Renal cortex interstitium (tissue), 15 donors: ENCODE results near the gene HOXD4. TPM values are rescaled to one million over a fixed set of nuclear protein-coding genes. Genes with fewer than 3 reads are reported as not detected.
A peak's percentile ranks its signal among the peaks of the same experiment; 100 is the strongest.

Experiments
- DNase-seq, 11 donors: peaks; one replicate each; pipeline ENCODE4 v3.0.0-alpha.2; 2013; ENCODE audit warnings: low read depth in 9 of 11, low spot score in 4 of 11; ENCODE audit errors: extremely low read depth in 1 of 11
- long read RNA-seq, 16 experiments: transcript quantifications; one replicate each; lab custom pipeline, GENCODE V29; 2026
- polyA plus RNA-seq, 3 donors: library from polyadenylated mRNA; unstranded; fragments of 120-200 nt; gene quantifications; one replicate each; pipeline ENCODE4 v1.2.1, GENCODE V29; 2013; ENCODE audit not compliant: insufficient read length in 3 of 3

HOXD4 gene
- polyA plus RNA-seq, result 10 to 100 TPM; 47.8 to 80.8 (median 56.1) TPM
- long read RNA-seq, donor 1, transcript HOXD4-201 (2 exons, 1,464 nt), result major isoform, 19 of 19 reads
- long read RNA-seq, donor 1, partial matches to known transcripts, result 0 of 19 reads
- long read RNA-seq, donor 1, other reads (novel, unspliced or antisense), result 0 of 19 reads
- long read RNA-seq, donor 2, transcript HOXD4-201 (2 exons, 1,464 nt), result major isoform, 12 of 12 reads
- long read RNA-seq, donor 2, partial matches to known transcripts, result 0 of 12 reads
- long read RNA-seq, donor 2, other reads (novel, unspliced or antisense), result 0 of 12 reads
- long read RNA-seq, donor 3, transcript HOXD4-201 (2 exons, 1,464 nt), result major isoform, 28 of 28 reads
- long read RNA-seq, donor 3, partial matches to known transcripts, result 0 of 28 reads
- long read RNA-seq, donor 3, other reads (novel, unspliced or antisense), result 0 of 28 reads
- long read RNA-seq, donor 4, transcript HOXD4-201 (2 exons, 1,464 nt), result major isoform, 45 of 45 reads
- long read RNA-seq, donor 4, partial matches to known transcripts, result 0 of 45 reads
- long read RNA-seq, donor 4, other reads (novel, unspliced or antisense), result 0 of 45 reads
- long read RNA-seq, donor 5, result 0 reads
- long read RNA-seq, donor 6, transcript HOXD4-201 (2 exons, 1,464 nt), result major isoform, 58 of 58 reads
- long read RNA-seq, donor 6, partial matches to known transcripts, result 0 of 58 reads
- long read RNA-seq, donor 6, other reads (novel, unspliced or antisense), result 0 of 58 reads
- long read RNA-seq, donor 7, transcript HOXD4-201 (2 exons, 1,464 nt), result major isoform, 20 of 20 reads
- long read RNA-seq, donor 7, partial matches to known transcripts, result 0 of 20 reads
- long read RNA-seq, donor 7, other reads (novel, unspliced or antisense), result 0 of 20 reads
- long read RNA-seq, donor 8, transcript HOXD4-201 (2 exons, 1,464 nt), result major isoform, 67 of 67 reads
- long read RNA-seq, donor 8, partial matches to known transcripts, result 0 of 67 reads
- long read RNA-seq, donor 8, other reads (novel, unspliced or antisense), result 0 of 67 reads
- long read RNA-seq, donor 9, transcript HOXD4-201 (2 exons, 1,464 nt), result major isoform, 26 of 26 reads
- long read RNA-seq, donor 9, partial matches to known transcripts, result 0 of 26 reads
- long read RNA-seq, donor 9, other reads (novel, unspliced or antisense), result 0 of 26 reads
- long read RNA-seq, donor 10, transcript HOXD4-201 (2 exons, 1,464 nt), result major isoform, 12 of 24 reads
- long read RNA-seq, donor 10, partial matches to known transcripts, result 12 of 24 reads
- long read RNA-seq, donor 10, other reads (novel, unspliced or antisense), result 0 of 24 reads
- long read RNA-seq, donor 11, transcript HOXD4-201 (2 exons, 1,464 nt), result major isoform, 23 of 23 reads
- long read RNA-seq, donor 11, partial matches to known transcripts, result 0 of 23 reads
- long read RNA-seq, donor 11, other reads (novel, unspliced or antisense), result 0 of 23 reads
- long read RNA-seq, donor 12, transcript HOXD4-201 (2 exons, 1,464 nt), result major isoform, 21 of 21 reads
- long read RNA-seq, donor 12, partial matches to known transcripts, result 0 of 21 reads
- long read RNA-seq, donor 12, other reads (novel, unspliced or antisense), result 0 of 21 reads
- long read RNA-seq, donor 13, transcript HOXD4-201 (2 exons, 1,464 nt), result major isoform, 42 of 42 reads
- long read RNA-seq, donor 13, partial matches to known transcripts, result 0 of 42 reads
- long read RNA-seq, donor 13, other reads (novel, unspliced or antisense), result 0 of 42 reads
- long read RNA-seq, donor 14, transcript HOXD4-201 (2 exons, 1,464 nt), result major isoform, 10 of 18 reads
- long read RNA-seq, donor 14, partial matches to known transcripts, result 8 of 18 reads
- long read RNA-seq, donor 14, other reads (novel, unspliced or antisense), result 0 of 18 reads
- long read RNA-seq, donor 15, transcript HOXD4-201 (2 exons, 1,464 nt), result major isoform, 12 of 12 reads
- long read RNA-seq, donor 15, partial matches to known transcripts, result 0 of 12 reads
- long read RNA-seq, donor 15, other reads (novel, unspliced or antisense), result 0 of 12 reads
- long read RNA-seq, donor 16, transcript HOXD4-201 (2 exons, 1,464 nt), result major isoform, 129 of 129 reads
- long read RNA-seq, donor 16, partial matches to known transcripts, result 0 of 129 reads
- long read RNA-seq, donor 16, other reads (novel, unspliced or antisense), result 0 of 129 reads

GRCh38 chr2:176151442-176152287 lies at the start of gene HOXD4:
Gene HOXD4 (plus strand): TSS chr2:176151550. CDS start chr2:176151634, 84 bp downstream.
- DNase-seq, result no peak

- DNase-seq, result no peak
Measured at GRCh38 chr2:176101842-176102241, 49.5 kb upstream of the HOXD4 start.

- DNase-seq, result no peak
Measured at GRCh38 chr2:176102309-176102866, 49.0 kb upstream of the HOXD4 start.

GRCh38 chr2:176103194-176103593 lies 48.2 kb upstream of the HOXD4 start:
- no peak for DNase-seq

GRCh38 chr2:176103742-176104315 lies 47.5 kb upstream of the HOXD4 start:
- no peak for DNase-seq

GRCh38 chr2:176104316-176105077 lies 46.9 kb upstream of the HOXD4 start:
- no peak for DNase-seq

- peak in 2 of 11 donors; percentile 72 to 85 for DNase-seq
Measured at GRCh38 chr2:176105078-176105729, 46.1 kb upstream of the HOXD4 start.

GRCh38 chr2:176105730-176106580 lies 45.4 kb upstream of the HOXD4 start:
- DNase-seq, result no peak

GRCh38 chr2:176106581-176107539 lies 44.5 kb upstream of the HOXD4 start, which contains the start of gene HOXD11:
Gene HOXD11 (plus strand): TSS chr2:176107280. CDS start chr2:176107356, 76 bp downstream.
- DNase-seq, result no peak

GRCh38 chr2:176107731-176108181 lies 43.6 kb upstream of the HOXD4 start:
- no peak for DNase-seq

- no peak for DNase-seq
Measured at GRCh38 chr2:176109192-176109901, 42.0 kb upstream of the HOXD4 start.

- no peak for DNase-seq
Measured at GRCh38 chr2:176109946-176110345, 41.4 kb upstream of the HOXD4 start.
